ENCODE measurements around the gene PRAF2.

Gene PRAF2

DNA sequence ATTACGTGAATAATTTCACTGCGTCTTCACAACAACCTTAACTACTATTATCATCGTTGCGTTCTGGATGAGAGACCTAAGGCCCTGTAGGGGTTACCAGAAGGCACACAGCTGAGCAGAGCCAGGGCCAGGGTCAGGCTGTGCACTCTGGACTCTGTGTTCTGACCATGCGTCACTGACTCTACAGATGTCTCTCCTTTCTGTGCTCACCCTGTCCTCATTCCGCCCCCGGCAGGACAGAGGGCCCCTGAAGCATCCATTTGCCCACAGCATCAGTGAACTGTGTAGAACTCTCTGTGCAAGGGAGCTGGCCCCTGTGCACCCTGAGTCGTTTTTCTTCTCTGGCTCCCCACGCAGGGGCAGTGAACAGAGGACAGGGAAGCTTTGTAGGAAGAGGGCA lies 28.4 kb upstream of the PRAF2 start:
- POLR2A ChIA-PET = no interaction called here
- CTCF ChIA-PET = no interaction called here
- no peak for DNase-seq (ENCODE audit: extremely low spot score)

GRCh38 chrX:49101629-49101984 lies 27.8 kb upstream of the PRAF2 start:
- POLR2A ChIA-PET = no interaction called here
- no peak for TF ChIP-seq CTCF (IDR thresholded peaks at IDR 0.05; ENCODE audit: control extremely low read depth, extremely low read depth, low read depth, missing control alignments)
- CTCF ChIA-PET = interaction anchor here (1.0 kb wide), 1 partner anchor 59 kb away, joined by 4 read pairs; the partner anchor contains the start of gene TFE3
- DNase-seq (ENCODE audit: extremely low spot score) = no peak

More for the DNA sequence above, 28.4 kb upstream of the PRAF2 start:
- no peak for TF ChIP-seq CTCF (IDR thresholded peaks at IDR 0.05; ENCODE audit: control extremely low read depth, extremely low read depth, low read depth, missing control alignments)

GRCh38 chrX:49100704-49101628 lies 27.2 kb upstream of the PRAF2 start:
- no peak for TF ChIP-seq CTCF (IDR thresholded peaks at IDR 0.05; ENCODE audit: control extremely low read depth, extremely low read depth, low read depth, missing control alignments)
- DNase-seq (ENCODE audit: extremely low spot score) = peak; percentile 97
- ChIA-PET POLR2A (no interaction called here), CTCF (interaction anchor here (1.0 kb wide), 1 partner anchor 58 kb away, joined by 4 read pairs; the partner anchor contains the start of gene TFE3)

- ChIA-PET POLR2A (no interaction called here), CTCF (interaction anchor here (2.2 kb wide), 1 partner anchor 10 kb away, joined by 5 read pairs; no protein-coding TSS in a partner anchor)
- no peak for DNase-seq (ENCODE audit: extremely low spot score)
- no peak for TF ChIP-seq CTCF (IDR thresholded peaks at IDR 0.05; ENCODE audit: control extremely low read depth, extremely low read depth, low read depth, missing control alignments)
Observed at GRCh38 chrX:49096419-49096818, 22.6 kb upstream of the PRAF2 start.

DNA sequence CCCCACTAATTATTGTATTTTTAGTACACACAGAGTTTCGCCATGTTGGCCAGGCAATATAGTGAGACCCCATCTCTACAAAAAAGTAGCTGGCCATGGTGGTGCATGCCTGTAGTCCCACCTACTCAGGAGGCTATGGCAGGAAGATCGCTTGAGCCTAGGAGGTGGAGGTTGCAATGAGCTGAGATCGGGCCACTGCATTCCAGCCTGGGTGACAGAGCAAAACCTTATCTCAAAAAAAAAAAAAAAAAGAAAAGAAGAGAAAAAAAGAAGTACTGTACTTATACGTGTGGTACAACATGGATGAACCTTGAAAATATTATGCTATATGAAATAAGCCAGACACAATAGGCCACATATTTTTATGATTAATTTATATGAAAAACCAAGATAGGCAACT lies 15.8 kb upstream of the PRAF2 start:
- no peak for DNase-seq (ENCODE audit: extremely low spot score)
- ChIA-PET POLR2A (no interaction called here), CTCF (no interaction called here)
- TF ChIP-seq CTCF (IDR thresholded peaks at IDR 0.05; ENCODE audit: control extremely low read depth, extremely low read depth, low read depth, missing control alignments) = no peak

DNA sequence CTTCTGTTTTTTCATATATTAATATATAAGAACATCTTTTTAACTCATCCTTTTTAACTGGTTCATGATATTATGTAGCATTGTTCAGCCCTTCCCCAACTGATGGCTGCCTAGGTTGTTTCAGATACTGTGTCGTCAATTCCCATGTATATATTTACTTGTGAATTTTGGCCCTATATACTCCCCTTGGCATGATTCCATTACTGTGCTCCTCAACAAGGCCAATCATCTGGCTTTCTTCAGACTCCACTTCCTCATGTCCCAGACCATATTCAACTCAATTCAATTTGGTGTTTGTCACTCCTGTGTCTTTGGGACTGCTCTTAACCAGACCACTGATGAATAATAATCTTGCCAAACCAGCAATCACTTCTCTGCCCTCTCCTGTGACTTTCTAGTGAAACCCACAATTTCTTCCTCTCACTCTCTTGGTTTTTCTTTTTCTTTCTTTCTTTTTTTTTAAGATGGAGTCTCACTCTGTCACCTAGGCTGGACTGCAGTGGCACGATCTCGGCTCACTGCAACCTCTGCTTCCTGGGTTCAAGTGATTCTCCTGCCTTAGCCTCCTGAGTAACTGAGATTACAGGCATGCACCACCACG lies 8.6 kb upstream of the PRAF2 start:
- CTCF ChIA-PET = no interaction called here

More for the DNA sequence above, 8.6 kb upstream of the PRAF2 start:
- no peak for DNase-seq (ENCODE audit: extremely low spot score)
- no peak for TF ChIP-seq CTCF (IDR thresholded peaks at IDR 0.05; ENCODE audit: control extremely low read depth, extremely low read depth, low read depth, missing control alignments)
- POLR2A ChIA-PET = no interaction called here

All from GM10248 (cell line).